Central memory CD8-positive, alpha-beta T cell (primary cell): ENCODE data around the gene PTPRM.

Experiments used
- ATAC-seq: fragments of 150-1000 bp; cut with Tn5 transposase; replicated peaks from 2 replicates; pipeline ENCODE4 v1.10.0; 2022; ENCODE audit warnings: mild to moderate bottlenecking, moderate FRiP score, moderate number of reproducible peaks; ENCODE audit not compliant: poor library complexity, severe bottlenecking; ENCODE audit errors: extremely low read depth
- DNase-seq, 2 donors: peaks; one replicate each; pipeline ENCODE4 v3.0.0; 2021; ENCODE audit warnings: low spot score in 2 of 2
- H3K27ac Mint-ChIP-seq: one replicate; pipeline ENCODE4 v1.8.0; 2022; ENCODE audit warnings: low read depth, mild to moderate bottlenecking, moderate library complexity, mixed read lengths
- H3K27me3 Mint-ChIP-seq: one replicate; pipeline ENCODE4 v1.8.0; 2022; ENCODE audit warnings: mixed read lengths
- H3K36me3 Mint-ChIP-seq: one replicate; pipeline ENCODE4 v1.8.0; 2022; ENCODE audit warnings: mild to moderate bottlenecking, moderate library complexity, mixed read lengths; ENCODE audit not compliant: insufficient read depth
- H3K4me1 Mint-ChIP-seq: one replicate; pipeline ENCODE4 v1.8.0; 2022; ENCODE audit warnings: mixed read lengths
- H3K4me3 Mint-ChIP-seq: one replicate; pipeline ENCODE4 v1.8.0; 2022; ENCODE audit warnings: mild to moderate bottlenecking, moderate library complexity, mixed read lengths
- H3K9me3 Mint-ChIP-seq: one replicate; pipeline ENCODE4 v1.8.0; 2022; ENCODE audit warnings: mixed read lengths

PTPRM gene

DNA sequence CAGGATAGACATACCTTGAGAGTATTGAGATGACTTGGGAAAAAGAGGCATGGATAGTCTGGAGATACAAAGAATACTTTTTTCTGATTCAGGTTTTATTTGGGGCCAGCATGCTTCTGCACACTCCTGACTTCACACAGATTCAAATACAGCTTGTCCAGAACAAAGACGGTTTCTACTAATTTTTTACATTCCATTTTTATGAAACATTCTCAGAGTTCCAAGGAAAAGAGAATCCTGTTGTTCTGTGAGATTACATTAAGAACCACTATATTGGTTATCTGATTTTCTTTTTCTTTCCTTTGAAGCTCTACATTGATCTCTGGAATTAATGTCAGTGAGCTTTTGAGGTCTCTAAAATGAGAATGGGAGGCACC, 41.0 kb downstream of the PTPRM start:
- Mint-ChIP-seq H3K4me1 (no peaks in the 10 kb centered on the region), H3K4me3 (no peak overlapping the region), H3K36me3 (peaks cover 2% of the 10 kb centered on the region), H3K9me3 (no peaks in the 10 kb centered on the region), H3K27ac (no peak overlapping the region), H3K27me3 (peaks cover 7% of the 10 kb centered on the region)
- DNase-seq (no peak), ATAC-seq (no peak)

DNA sequence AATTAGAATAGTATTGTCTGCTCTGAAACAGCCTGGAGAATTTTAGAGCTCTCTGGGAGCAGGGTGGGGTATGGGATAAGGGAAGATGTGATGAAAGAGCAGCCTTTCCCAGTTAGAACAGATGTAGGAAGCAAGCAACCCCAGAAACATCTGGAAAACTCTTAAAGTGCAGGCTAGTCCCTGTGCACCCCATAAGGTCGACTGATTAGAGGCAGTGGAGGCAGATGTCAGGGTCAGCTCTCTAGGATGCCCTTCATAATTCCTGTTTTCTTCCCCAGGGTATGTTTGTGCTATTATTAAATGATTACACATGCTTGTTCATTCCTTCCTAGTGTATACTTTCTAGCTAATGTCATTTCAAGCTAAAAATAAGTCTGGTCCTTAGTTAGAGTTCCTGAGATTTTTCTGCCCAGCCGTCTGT, 41.7 kb downstream of the PTPRM start:
- Mint-ChIP-seq H3K9me3 (no peaks in the 10 kb centered on the region), H3K27ac (no peak overlapping the region), H3K4me3 (no peak overlapping the region), H3K27me3 (peaks cover 7% of the 10 kb centered on the region), H3K4me1 (no peaks in the 10 kb centered on the region), H3K36me3 (no peaks in the 10 kb centered on the region)
- ATAC-seq (no peak), DNase-seq (no peak)

DNA sequence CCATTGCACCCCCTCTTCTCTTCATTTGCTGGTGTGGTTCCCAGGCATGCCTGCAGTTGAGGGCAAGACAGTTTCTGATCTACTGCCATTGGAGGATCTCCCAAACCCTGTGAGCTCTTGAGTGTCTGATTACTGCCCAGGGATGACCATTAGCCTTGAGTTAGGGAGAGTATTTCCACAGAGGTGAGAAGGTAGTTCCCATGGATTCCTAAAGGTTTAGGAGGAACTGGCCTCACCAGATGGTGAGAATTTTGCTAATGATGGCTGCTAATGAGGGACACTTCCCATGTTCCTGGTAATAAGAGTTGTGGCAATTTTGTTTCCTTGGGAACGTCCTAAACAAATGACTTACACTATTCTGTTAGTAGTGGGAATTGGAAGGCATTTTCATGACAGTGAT, 42.5 kb downstream of the PTPRM start:
- Mint-ChIP-seq H3K27ac (no peak overlapping the region), H3K4me3 (no peak overlapping the region), H3K4me1 (no peaks in the 10 kb centered on the region), H3K9me3 (no peaks in the 10 kb centered on the region), H3K36me3 (no peaks in the 10 kb centered on the region), H3K27me3 (peaks cover 7% of the 10 kb centered on the region)
- ATAC-seq (no peak), DNase-seq (no peak)

DNA sequence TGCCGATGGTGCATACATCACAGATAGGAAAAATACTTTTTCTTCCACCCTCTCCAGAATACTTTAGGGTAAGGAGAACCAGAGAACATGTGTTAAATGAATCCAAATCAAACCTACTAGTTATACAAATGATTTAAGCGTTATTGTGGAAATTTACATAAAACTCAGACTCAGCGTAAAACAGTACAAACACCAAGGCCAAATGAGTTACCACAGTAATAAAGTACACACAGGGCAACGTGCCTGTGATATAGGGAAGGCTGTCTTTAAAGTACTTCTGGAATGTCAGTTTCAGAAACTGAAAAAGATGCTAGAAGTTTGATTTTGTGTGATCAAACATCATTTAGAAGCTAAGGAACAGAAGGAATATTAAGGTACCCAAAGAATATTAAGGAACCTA, 46.9 kb downstream of the PTPRM start:
- no peaks in the 10 kb centered on the region for H3K9me3 Mint-ChIP-seq

DNA sequence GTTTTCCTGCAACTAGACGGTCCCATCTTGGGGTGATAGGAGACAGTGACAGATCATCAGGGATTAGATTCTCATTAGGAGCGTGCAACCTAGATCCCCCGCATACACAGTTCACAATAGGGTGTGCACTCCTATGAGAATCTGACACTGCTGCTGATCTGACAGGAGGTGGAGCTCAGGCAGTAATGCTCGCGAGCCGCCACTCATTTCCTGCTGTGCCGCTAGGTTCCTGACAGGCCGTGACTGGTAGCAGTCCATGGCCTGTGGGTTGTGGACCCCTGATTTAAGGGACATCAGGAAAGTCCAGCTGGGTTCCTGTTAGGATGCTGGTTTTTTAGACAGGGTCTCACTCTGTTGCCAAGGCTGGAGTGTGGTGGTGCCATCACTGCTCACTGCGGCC, 48.7 kb downstream of the PTPRM start:
- Mint-ChIP-seq H3K4me1 (no peaks in the 10 kb centered on the region), H3K9me3 (no peaks in the 10 kb centered on the region), H3K27ac (no peak overlapping the region), H3K36me3 (no peaks in the 10 kb centered on the region), H3K27me3 (peaks cover 7% of the 10 kb centered on the region), H3K4me3 (no peak overlapping the region)
- ATAC-seq: no peak
- no peak for DNase-seq

More for the DNA sequence above, 46.9 kb downstream of the PTPRM start:
- Mint-ChIP-seq H3K4me3 (no peak overlapping the region), H3K27ac (no peak overlapping the region), H3K36me3 (no peaks in the 10 kb centered on the region), H3K27me3 (peaks cover 7% of the 10 kb centered on the region), H3K4me1 (no peaks in the 10 kb centered on the region)
- DNase-seq (no peak), ATAC-seq (no peak)

DNA sequence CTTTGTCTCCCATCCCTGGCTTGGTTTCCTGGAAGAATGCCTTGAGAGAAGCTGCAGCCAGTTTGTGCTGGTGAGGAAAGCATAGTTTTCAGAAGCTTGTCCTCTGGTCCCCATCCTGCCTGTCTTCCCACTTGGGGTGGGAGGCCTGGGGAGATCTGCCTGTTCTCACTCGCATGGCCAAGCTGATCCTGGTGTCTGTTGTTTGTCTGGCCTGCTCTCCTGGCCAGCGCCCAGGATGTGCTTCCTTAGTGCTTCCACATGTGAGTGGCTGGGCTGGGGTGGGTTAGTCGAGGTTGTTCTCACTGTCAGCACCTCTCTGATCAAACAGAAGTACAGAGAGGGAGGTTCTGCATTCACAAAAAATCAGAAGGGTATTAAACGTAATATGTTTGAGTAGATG, 49.5 kb downstream of the PTPRM start:
- no peak for DNase-seq

DNA sequence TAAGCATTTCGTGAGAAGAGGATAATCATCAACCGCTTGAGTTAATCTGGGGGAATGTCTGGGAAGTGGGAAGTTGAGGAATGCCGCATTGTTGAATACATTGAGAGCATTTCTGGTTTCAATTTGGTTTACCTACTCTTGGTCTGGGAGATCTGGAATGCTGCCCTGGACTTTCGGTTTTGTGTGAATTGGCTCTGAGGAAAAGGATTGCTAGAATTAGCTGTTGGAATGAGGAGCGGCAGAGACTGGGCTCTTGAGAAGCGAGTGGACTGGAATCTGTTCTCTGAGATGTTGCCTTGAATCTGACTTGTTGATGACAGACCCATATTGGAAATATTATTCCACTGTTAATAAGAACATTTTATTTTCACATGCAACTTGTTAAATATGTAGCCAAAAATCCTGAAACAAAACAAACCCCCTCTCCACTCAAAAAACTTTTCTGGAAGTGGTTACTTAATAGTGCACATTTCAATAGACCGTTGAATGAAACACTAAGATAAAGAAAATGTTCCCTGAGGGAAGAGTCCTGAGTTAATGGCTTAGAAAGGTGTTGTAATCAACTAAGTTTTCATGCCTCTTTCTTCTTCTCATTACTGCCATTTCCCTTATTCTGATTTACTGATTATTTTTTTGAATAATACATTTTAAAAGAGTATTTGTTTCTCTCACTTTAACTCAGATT, 50.8 kb downstream of the PTPRM start:
- H3K36me3 Mint-ChIP-seq: no peaks in the 10 kb centered on the region
- H3K27ac Mint-ChIP-seq: no peak overlapping the region
- no peaks in the 10 kb centered on the region for H3K9me3 Mint-ChIP-seq
- no peak overlapping the region for H3K4me3 Mint-ChIP-seq
- DNase-seq: no peak
- no peaks in the 10 kb centered on the region for H3K27me3 Mint-ChIP-seq
- H3K4me1 Mint-ChIP-seq: no peaks in the 10 kb centered on the region
- no peak for ATAC-seq

More for the DNA sequence above, 49.5 kb downstream of the PTPRM start:
- Mint-ChIP-seq H3K4me1 (no peaks in the 10 kb centered on the region), H3K27ac (no peak overlapping the region), H3K27me3 (peaks cover 5% of the 10 kb centered on the region), H3K9me3 (no peaks in the 10 kb centered on the region), H3K4me3 (no peak overlapping the region), H3K36me3 (no peaks in the 10 kb centered on the region)
- no peak for ATAC-seq

DNA sequence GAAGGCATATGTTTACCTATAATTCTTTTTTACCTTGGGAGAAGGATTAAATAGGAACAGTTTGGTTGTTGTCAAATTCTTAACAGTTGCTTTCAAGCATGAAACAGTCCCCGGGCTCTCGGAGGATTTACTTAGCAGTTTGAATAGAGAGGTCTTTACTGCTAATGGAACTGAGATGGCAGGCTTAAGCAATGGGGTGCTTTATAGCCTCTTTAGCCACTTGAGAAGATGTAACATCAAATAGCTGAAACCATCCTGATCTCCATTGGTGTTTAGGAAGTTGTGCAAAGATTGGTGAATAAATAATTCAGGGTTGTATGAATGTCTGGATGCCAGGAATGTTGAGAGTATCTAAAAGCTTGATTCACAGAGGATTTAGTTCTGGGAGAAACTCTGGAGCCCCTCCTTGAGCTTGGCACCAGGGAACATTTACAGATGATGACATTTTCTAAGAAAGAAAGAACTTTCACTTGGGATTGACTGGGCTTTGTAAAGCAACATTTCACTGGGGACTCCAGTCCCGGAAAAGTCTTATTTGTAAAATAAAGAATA, 51.9 kb downstream of the PTPRM start:
- no peaks in the 10 kb centered on the region for H3K9me3 Mint-ChIP-seq
- no peak overlapping the region for H3K4me3 Mint-ChIP-seq
- DNase-seq (no peak), ATAC-seq (no peak)
- H3K4me1 Mint-ChIP-seq: no peaks in the 10 kb centered on the region
- H3K27me3 Mint-ChIP-seq: no peaks in the 10 kb centered on the region
- H3K36me3 Mint-ChIP-seq: no peaks in the 10 kb centered on the region
- no peak overlapping the region for H3K27ac Mint-ChIP-seq

DNA sequence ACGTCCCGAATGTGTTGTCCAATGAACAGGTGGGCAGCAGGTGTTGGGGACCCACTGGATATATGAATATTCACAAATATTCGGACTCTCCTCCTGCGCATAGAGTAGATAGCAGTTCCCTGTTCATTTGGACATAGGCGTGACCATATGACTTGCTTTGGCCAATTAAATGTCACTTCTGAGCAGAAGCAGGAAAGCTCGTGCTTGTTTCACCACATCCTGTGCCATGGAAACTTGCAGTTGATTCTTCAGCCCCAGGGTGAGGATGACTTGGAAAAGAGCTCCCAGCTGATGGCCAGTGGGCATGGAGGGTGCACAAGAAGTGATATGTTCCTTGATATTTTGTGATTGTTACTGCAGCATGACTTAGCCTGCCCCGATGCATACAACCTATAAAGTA, 52.6 kb downstream of the PTPRM start:
- Mint-ChIP-seq H3K4me3 (no peak overlapping the region), H3K4me1 (no peaks in the 10 kb centered on the region), H3K36me3 (no peaks in the 10 kb centered on the region), H3K9me3 (no peaks in the 10 kb centered on the region), H3K27ac (no peak overlapping the region), H3K27me3 (no peaks in the 10 kb centered on the region)
- ATAC-seq (no peak), DNase-seq (no peak)

DNA sequence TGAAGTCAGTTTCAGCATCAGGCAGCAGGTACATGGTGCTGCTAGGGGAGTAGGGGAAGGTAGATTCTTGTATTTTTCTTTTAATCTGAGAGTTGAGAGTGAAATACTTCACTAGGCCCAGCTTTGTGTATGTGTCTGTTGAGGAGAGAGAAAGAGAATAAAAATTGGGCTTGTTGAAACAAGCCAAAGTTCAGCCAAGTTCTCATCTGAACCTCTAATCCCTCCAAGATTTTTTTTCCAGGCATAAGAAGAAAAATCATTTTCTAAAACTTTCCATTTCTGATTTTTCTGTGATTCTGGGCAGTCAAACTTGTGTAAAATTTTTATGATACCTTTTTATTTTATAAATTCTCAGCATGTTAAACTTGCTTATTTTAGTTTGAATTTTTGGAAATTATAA, 55.6 kb downstream of the PTPRM start:
- H3K9me3 Mint-ChIP-seq: no peaks in the 10 kb centered on the region
- peaks cover 2% of the 10 kb centered on the region for H3K36me3 Mint-ChIP-seq
- H3K4me3 Mint-ChIP-seq: no peak overlapping the region
- H3K27me3 Mint-ChIP-seq: no peaks in the 10 kb centered on the region
- ATAC-seq (no peak), DNase-seq (no peak)
- no peaks in the 10 kb centered on the region for H3K4me1 Mint-ChIP-seq
- no peak overlapping the region for H3K27ac Mint-ChIP-seq

DNA sequence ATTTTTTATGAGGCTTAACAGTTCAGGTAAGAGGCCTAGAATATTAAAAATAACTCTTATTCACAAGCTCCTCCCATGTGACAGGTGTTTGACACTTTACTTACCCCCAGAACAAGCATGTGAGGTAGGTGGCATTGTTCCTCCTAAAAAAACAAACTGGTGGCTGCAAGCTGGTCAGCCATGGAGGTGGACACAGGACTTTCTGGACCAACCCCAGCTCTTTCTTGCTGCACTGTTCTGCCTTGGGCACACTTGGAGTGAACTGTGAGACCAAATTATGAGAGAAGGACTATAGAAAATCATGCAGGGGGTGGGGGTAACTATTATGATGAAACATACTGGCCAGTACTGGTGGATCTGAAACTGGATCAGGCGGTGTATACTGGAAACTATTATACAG, 56.6 kb downstream of the PTPRM start:
- H3K4me3 Mint-ChIP-seq: no peak overlapping the region
- no peaks in the 10 kb centered on the region for H3K4me1 Mint-ChIP-seq
- ATAC-seq (no peak), DNase-seq (no peak)
- H3K27me3 Mint-ChIP-seq: no peaks in the 10 kb centered on the region
- H3K36me3 Mint-ChIP-seq: peaks cover 2% of the 10 kb centered on the region
- no peaks in the 10 kb centered on the region for H3K9me3 Mint-ChIP-seq
- H3K27ac Mint-ChIP-seq: no peak overlapping the region

DNA sequence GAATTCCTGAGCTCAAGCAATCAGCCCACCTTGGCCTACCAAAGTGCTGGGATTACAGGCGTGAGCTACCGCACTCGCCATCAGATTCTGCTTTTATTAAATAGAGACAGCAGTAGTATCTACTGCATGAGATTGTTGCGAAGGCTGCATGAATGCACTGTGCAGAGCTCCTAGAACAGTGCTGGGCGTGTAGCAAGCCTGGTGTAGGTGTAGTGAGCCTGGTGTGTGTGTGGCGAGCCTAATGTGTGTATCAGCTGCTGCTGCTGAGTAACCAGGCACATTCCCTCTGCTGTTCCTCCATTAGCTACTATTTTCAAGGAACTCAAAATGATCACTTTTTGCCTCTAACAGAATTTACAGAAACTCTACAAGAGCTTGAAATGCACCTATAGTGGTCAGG, 57.6 kb downstream of the PTPRM start:
- no peaks in the 10 kb centered on the region for H3K27me3 Mint-ChIP-seq
- no peak overlapping the region for H3K4me3 Mint-ChIP-seq
- DNase-seq (no peak), ATAC-seq (no peak)
- H3K4me1 Mint-ChIP-seq: no peaks in the 10 kb centered on the region
- peaks cover 2% of the 10 kb centered on the region for H3K36me3 Mint-ChIP-seq
- no peaks in the 10 kb centered on the region for H3K9me3 Mint-ChIP-seq
- no peak overlapping the region for H3K27ac Mint-ChIP-seq

DNA sequence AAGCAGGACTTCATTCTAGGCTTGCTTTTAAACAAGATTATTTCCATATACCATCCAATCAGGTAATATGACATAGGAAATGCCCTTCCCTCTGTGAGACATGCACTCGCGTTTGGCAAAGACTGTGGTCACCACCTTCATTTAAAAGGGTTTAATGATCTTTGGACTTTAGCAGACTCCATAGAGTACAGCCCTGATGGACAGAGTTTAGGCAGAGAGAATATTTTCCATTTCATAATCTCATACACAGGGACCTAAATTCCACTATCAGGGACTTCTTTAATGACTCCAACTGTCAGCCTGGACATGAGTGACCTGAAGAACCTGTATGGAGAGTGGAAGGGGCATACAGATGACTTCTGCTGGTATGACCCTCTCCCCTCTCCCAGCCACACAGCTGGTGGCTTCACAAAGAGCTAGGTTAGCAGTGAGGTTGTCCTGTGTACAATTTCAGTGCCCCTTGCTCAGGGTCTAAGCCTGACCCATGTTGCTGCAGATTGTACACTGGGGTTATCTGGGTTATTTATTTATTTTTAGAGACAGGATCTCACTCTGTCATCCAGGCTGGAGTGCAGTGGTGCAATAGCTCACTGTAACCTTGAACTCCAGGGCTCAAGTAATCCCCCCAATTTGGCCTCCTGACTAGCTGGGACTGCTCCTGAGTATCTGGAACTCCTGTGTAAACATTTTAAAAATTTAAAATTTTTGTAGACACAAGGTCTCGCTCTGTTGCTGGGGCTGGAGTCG, 59.2 kb downstream of the PTPRM start:
- DNase-seq (no peak), ATAC-seq (no peak)
- Mint-ChIP-seq H3K36me3 (peaks cover 2% of the 10 kb centered on the region), H3K4me1 (no peaks in the 10 kb centered on the region), H3K27ac (no peak overlapping the region), H3K4me3 (no peak overlapping the region), H3K27me3 (no peaks in the 10 kb centered on the region), H3K9me3 (no peaks in the 10 kb centered on the region)
